HG03565 (cell line): ENCODE data around the gene THOC3.
"Not testable (repeated sequence)": the region's sequence is repeated elsewhere in the genome, so short reads cannot be mapped to it uniquely, and the experiment has no call there.

ENCODE experiments used
- ATAC-seq: cut with Tn5 transposase; IDR thresholded peaks from one replicate; pipeline ENCODE4 v1.9.1; 2021; ENCODE audit warnings: mild to moderate bottlenecking, moderate library complexity; ENCODE audit not compliant: unreplicated experiment

THOC3 gene

GRCh38 chr5:175943253-175943652 is 24.9 kb downstream of the THOC3 start:
- not testable (repeated sequence) for ATAC-seq

GRCh38 chr5:175940632-175941031 is 27.5 kb downstream of the THOC3 start:
- ATAC-seq = not testable (repeated sequence)

DNA sequence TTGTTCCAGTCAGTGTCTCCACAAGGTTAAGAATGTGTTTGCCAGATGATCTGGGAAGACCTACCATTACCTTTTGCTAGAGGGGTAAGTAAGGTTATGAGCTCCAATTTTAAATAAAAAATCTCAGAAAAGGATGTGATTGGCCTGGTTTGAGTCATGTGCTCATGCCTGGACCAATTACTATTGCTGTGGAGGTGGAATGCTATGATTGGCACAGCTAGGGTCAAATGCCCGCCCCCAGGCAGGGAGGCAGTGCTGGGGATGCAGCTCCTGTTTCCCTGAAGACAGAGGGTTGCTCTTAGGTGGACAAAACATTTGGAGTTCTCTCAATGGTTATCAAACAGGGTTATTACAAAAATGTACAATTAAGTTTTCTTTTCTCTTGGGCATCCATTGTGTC is 29.6 kb downstream of the THOC3 start:
- ATAC-seq = not testable (repeated sequence)

GRCh38 chr5:175928752-175929151 is 39.4 kb downstream of the THOC3 start:
- not testable (repeated sequence) for ATAC-seq

GRCh38 chr5:175925106-175925505 is 43.0 kb downstream of the THOC3 start:
- not testable (repeated sequence) for ATAC-seq

- ATAC-seq = no peak
Observed at GRCh38 chr5:175922192-175922885, 45.8 kb downstream of the THOC3 start.

GRCh38 chr5:175921061-175921730 is 46.9 kb downstream of the THOC3 start:
- no peak for ATAC-seq

GRCh38 chr5:175920231-175920811 is 47.8 kb downstream of the THOC3 start:
- ATAC-seq = no peak

DNA sequence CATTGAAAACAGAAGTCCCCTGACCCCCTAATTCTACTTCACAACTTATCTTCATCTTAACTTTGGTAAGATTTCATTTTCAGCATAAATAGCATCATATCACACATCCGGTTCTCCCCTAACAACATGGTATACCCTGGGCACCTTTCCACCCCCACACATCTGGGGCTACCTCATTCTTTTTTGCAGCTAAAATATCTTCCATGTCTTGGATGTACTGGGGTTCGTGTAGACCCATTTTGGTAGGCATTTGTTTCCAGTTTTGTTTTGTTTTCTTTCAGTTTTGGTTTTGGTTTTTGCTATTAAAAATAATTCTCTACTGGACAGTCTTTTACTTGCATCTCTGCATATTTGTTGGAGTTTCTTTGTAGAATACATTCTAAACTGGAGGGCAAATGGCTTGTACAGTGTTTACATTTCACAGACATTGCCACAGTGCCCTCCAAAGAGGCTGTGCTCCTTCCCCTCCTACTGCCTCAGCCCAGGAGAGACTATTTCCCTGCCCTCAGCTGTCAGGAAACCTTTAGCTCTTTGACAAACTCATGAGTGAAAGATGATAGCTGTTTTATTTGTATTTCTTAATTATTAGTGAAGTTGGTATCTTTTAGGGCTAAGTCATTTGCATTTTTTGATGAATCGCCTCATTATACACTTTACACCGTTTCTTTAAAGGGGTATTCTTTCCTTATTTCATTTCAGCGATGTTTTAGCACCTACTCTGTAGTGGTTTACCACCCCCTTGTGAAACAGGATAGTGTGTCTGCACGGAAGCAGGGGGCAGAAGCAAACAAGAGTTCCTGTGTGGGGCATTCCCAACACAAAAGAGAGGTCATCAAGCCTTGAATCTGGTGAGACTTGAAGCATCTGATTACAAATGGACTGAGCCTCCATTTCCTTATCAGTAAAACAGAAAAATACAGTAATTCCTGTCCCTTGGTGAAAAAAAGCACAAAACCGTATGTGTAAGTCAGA is 52.8 kb downstream of the THOC3 start:
- ATAC-seq = not testable (repeated sequence)

GRCh38 chr5:175913835-175914672 is 54.1 kb downstream of the THOC3 start:
- not testable (repeated sequence) for ATAC-seq

DNA sequence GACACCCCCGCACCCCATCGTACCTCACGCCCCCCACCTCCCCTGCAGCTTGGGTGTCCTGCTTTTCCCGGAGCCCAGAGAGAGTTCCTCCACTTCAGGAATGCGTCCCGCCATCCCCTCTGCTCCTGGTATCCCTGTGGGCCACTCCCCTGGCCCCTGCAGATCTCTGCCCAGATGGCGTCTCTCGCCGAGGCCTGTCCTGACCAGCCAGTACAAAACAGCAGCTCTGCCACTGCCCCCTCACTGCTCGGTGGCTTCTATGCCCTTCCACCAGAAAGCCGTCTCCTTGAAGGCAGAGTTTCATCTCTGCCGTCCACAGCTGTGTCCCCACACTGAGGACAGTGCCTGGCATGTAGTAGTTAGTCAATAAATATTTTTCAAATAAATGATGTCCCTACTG is 58.0 kb downstream of the THOC3 start:
- ATAC-seq = not testable (repeated sequence)
